ENCODE results near the gene ROS1. TPM values are rescaled to one million over a fixed set of nuclear protein-coding genes. Genes with fewer than 3 reads are reported as not detected.

ROS1 gene
- total and polyA plus RNA-seq, 10 donors, result 0.12 TPM; not detected in 9

DNA sequence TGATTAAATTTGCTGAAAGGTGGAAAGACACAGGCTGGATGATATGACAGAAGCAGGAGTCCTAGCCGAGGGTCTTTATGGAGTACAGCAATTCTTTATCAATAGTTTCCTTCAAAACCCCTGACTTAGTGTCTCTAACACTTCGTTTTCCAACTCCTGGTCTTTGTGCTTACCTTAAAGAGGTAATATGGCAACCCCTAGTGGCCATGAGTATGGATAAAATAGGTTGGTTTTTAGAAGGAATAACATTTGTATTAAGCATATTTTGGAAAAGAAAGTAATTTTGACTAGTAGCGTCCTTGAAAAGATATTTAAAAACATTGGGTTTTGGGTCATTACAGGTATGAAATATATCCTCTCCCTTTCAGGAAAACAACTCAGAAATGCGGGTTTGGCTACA is 108.5 kb downstream of the ROS1 start:
- intact Hi-C loops (cut with DNase I; ENCODE audit: low total_unique reads), result no loop called here
- WGBS, 5 donors, result 41 to 50% (median 41%) methylated on average over 4 of the region's 4 CpGs
- no peak overlapping the region for H3K4me3 ChIP-seq
- no peaks in the 10 kb centered on the region for H3K9me3 ChIP-seq
- no peak overlapping the region for H3K27ac ChIP-seq
- TF ChIP-seq POLR2AphosphoS5 (IDR thresholded peaks at IDR 0.05) (no peak), POLR2A (IDR thresholded peaks at IDR 0.05) (no peak)
- TF ChIP-seq, protein P1, sequence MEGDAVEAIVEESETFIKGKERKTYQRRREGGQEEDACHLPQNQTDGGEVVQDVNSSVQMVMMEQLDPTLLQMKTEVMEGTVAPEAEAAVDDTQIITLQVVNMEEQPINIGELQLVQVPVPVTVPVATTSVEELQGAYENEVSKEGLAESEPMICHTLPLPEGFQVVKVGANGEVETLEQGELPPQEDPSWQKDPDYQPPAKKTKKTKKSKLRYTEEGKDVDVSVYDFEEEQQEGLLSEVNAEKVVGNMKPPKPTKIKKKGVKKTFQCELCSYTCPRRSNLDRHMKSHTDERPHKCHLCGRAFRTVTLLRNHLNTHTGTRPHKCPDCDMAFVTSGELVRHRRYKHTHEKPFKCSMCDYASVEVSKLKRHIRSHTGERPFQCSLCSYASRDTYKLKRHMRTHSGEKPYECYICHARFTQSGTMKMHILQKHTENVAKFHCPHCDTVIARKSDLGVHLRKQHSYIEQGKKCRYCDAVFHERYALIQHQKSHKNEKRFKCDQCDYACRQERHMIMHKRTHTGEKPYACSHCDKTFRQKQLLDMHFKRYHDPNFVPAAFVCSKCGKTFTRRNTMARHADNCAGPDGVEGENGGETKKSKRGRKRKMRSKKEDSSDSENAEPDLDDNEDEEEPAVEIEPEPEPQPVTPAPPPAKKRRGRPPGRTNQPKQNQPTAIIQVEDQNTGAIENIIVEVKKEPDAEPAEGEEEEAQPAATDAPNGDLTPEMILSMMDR (IDR thresholded peaks at IDR 0.05 in 8 of 11, conservative IDR thresholded peaks at IDR 0.05 in 3 of 11), result no peak
- no peaks in the 10 kb centered on the region for H3K27me3 ChIP-seq (replicated peaks in 1 of 7)
- H3K36me3 ChIP-seq, result no peaks in the 10 kb centered on the region
- DNase-seq, result no peak
- no peaks in the 10 kb centered on the region for H3K4me1 ChIP-seq

DNA sequence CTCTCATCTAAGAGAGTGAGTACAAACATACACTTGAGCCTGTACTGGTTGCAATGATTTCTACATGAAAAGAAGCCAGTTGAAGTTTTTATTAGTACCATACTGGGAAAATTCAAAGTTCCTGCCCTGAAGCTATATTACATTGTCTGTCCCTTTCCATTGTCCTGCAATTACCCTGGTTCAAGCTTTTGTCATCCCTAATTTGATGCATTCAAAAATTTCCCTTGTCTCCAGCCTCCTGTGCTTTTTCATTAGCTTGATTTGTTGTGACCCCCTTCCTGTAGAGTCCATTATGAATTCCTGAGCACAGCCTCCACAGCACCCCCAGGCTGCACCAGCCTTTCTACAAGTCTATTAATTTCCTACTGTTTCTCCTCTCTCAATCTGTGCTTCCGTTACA is 114.0 kb downstream of the ROS1 start:
- intact Hi-C loops (cut with DNase I; ENCODE audit: low total_unique reads), result no loop called here
- no peaks in the 10 kb centered on the region for H3K9me3 ChIP-seq
- no peaks in the 10 kb centered on the region for H3K27me3 ChIP-seq (replicated peaks in 1 of 7)
- no peak overlapping the region for H3K4me3 ChIP-seq
- H3K4me1 ChIP-seq, result no peaks in the 10 kb centered on the region
- DNase-seq, result no peak
- TF ChIP-seq POLR2AphosphoS5 (IDR thresholded peaks at IDR 0.05) (no peak), POLR2A (IDR thresholded peaks at IDR 0.05) (no peak)
- TF ChIP-seq, protein P1 (IDR thresholded peaks at IDR 0.05 in 8 of 11, conservative IDR thresholded peaks at IDR 0.05 in 3 of 11), result no peak
- H3K27ac ChIP-seq, result no peak overlapping the region
- no peaks in the 10 kb centered on the region for H3K36me3 ChIP-seq
- whole genome bisulfite sequencing, 5 donors, result 86 to 100% (median 94%) methylated on average over 1 of the region's 1 CpG

DNA sequence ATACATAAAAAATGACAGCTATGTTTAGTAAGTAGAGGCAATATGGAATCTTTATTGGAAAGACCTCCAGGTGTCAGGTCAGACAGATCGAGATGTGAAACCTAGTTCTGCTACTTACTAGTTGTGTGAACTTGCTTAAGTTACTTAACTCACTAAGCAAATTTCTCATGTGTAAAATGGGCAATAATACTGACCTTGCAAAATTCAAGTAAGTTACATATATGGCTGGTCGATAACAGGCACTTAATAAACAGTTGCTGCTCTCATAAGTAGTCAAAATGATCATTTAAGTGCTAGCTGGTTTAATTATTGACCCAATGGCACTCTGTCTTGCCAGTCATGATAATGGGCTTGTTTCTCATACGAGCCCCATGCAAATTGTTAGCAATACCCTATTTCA is 114.4 kb downstream of the ROS1 start:
- intact Hi-C loops (cut with DNase I; ENCODE audit: low total_unique reads), result no loop called here
- no peak overlapping the region for H3K27ac ChIP-seq
- TF ChIP-seq POLR2A (IDR thresholded peaks at IDR 0.05), result no peak
- TF ChIP-seq POLR2AphosphoS5 (IDR thresholded peaks at IDR 0.05), result no peak
- TF ChIP-seq, protein P1 (IDR thresholded peaks at IDR 0.05 in 8 of 11, conservative IDR thresholded peaks at IDR 0.05 in 3 of 11), result no peak
- no peak overlapping the region for H3K4me3 ChIP-seq
- no peaks in the 10 kb centered on the region for H3K9me3 ChIP-seq
- H3K4me1 ChIP-seq, result no peaks in the 10 kb centered on the region
- DNase-seq, result no peak
- WGBS, 5 donors, result 71 to 81% (median 74%) methylated on average over 3 of the region's 3 CpGs
- no peaks in the 10 kb centered on the region for H3K27me3 ChIP-seq (replicated peaks in 1 of 7)
- H3K36me3 ChIP-seq, result no peaks in the 10 kb centered on the region

DNA sequence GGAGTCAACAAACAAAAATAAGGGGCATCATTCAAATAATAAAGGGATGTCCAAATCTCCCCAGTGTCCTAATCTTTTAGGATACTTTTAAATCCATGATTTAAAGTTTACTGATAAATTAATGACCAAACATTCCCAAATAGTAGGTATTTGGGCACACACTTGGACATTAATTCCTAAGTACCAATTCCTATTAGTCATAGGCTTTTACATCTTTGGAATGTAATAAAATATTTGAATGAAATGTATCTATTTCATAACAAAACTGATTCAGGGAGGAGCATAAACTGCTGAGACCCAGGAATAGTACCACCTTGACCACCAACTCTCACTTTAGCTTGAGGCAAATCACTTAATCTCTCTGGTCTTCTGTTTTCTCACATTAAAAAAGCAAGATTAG is 116.1 kb downstream of the ROS1 start:
- Histone ChIP-seq H3K9me3 (no peaks in the 10 kb centered on the region), H3K27me3 (replicated peaks in 1 of 7) (no peaks in the 10 kb centered on the region), H3K4me1 (no peaks in the 10 kb centered on the region), H3K27ac (no peak overlapping the region), H3K4me3 (no peak overlapping the region), H3K36me3 (no peaks in the 10 kb centered on the region)
- intact Hi-C loops (cut with DNase I; ENCODE audit: low total_unique reads), result no loop called here
- TF ChIP-seq POLR2A (IDR thresholded peaks at IDR 0.05), result no peak
- no peak for TF ChIP-seq POLR2AphosphoS5 (IDR thresholded peaks at IDR 0.05)
- TF ChIP-seq, protein P1 (IDR thresholded peaks at IDR 0.05 in 8 of 11, conservative IDR thresholded peaks at IDR 0.05 in 3 of 11), result no peak
- DNase-seq, result no peak
